Measurements from ENCODE around the gene PAN2.

The PAN2 gene

DNA sequence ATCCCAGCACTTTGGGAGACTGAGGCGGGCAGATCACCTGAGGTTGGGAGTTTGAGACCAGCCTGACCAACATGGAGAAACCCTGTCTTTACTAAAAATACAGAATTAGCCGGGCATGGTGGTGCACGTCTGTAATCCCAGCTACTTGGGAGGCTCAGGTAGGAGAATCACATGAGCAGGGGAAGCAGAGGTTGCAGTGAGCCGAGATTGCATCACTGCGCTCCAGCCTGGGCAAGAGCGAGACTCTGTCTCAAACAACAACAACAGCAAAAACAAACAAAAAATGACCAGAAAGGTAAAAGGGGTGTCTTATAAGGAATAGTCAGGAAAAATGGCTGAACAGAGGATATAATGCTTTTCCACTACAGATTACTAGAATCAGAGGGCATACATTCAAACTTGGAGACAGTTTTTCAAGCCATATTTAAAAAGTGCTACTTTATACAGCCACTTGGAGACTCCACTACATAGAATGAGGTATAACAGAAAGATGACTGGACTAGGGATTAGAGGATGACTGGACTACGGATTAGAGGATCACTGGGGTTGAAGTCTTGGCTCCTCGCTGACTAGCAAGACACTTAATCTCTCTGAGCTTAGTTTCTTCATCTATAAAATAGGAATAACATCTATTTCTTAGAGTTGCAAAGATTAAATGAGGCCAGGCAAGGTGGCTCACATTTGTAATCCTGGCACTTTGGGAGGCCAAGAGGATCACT lies 28.8 kb downstream of the PAN2 start:
- peaks cover 11% of the 10 kb centered on the region; the same call in 1 of the 2 replicates for H3K36me3 ChIP-seq (ENCODE audit: control insufficient read depth, insufficient read depth, low read length)
- no CpG with 5 or more reads among the region's 8 CpGs for WGBS (ENCODE audit: insufficient coverage, insufficient read length)
- H3K4me1 ChIP-seq (ENCODE audit: control insufficient read depth, insufficient read depth, low read length), result 0 out of 2 replicates have a peak, but pooled peaks cover 2% of the 10 kb centered on the region
- no peaks in the 10 kb centered on the region for H3K9me3 ChIP-seq (ENCODE audit: control insufficient read depth, insufficient read depth, low read length)
- H3K27ac ChIP-seq (ENCODE audit: low read length), result no peak overlapping the region
- DNase-seq (ENCODE audit: low read depth, low spot score), result no peak
- no peak overlapping the region for H3K4me3 ChIP-seq (ENCODE audit: low read length)
- H3K27me3 ChIP-seq (ENCODE audit: control insufficient read depth, insufficient read depth, low read length), result no peaks in the 10 kb centered on the region

DNA sequence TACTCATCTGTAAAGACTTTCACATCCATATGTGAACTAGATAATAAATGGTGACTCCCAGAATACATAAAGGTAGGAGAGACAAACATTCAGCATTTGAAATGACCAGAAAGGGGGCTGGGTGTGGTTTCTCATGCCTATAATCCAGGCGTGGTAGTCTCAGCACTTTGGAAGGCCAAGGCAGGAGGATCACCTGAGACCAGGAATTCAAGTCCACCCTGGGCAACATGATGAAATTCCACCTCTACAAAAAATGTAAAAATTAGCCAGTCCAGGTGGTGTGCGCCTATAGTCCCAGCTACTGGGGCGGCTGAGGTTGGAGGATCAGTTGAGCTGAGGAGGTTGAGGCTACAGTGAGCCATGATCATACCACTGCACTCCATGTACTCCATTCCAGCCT lies 29.5 kb downstream of the PAN2 start:
- Histone ChIP-seq H3K9me3 (ENCODE audit: control insufficient read depth, insufficient read depth, low read length) (no peaks in the 10 kb centered on the region), H3K4me1 (ENCODE audit: control insufficient read depth, insufficient read depth, low read length) (0 out of 2 replicates have a peak, but pooled peaks cover 2% of the 10 kb centered on the region), H3K4me3 (ENCODE audit: low read length) (no peak overlapping the region), H3K27me3 (ENCODE audit: control insufficient read depth, insufficient read depth, low read length) (no peaks in the 10 kb centered on the region), H3K36me3 (ENCODE audit: control insufficient read depth, insufficient read depth, low read length) (peaks cover 8% of the 10 kb centered on the region; the same call in 1 of the 2 replicates), H3K27ac (ENCODE audit: low read length) (no peak overlapping the region)
- no CpG with 5 or more reads among the region's 3 CpGs for WGBS (ENCODE audit: insufficient coverage, insufficient read length)
- DNase-seq (ENCODE audit: low read depth, low spot score), result no peak

DNA sequence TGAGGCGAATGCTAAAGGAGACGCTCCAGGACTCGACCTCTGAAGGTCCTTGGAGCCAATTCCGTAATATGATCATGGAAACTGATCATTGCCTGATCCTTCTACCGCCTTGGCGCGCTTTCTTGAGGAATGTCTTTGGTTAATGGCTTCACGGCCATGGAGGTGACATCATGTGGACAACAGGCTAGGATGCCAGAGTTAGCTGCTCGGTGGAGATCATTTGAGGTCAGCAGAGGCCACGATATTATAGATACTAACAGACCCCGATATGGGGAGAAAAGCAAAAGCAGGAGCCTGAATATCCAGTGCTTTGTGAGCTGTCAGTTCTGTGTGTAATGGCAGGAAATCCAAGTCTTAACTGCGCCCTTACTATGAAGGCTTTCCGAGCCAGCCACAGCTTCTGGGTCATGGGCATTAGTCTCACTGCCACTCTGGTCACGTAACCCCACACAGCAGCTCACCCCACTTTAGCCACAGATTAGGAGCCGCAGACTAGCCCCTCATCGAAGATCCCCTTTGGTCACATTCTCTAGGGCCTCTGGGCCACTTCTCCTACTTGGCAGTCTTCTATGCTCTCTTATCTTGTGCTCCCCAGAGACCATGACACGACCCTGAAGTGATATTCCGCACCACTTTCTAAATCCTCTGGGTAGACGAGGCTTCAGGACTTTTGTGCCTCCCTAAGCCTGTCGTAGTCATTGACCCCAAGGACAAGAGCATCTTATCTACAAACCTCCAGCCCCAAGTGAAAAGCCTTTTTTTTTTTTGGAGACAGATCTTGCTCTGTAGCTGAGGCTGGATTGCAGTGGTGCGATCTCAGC lies 32.9 kb downstream of the PAN2 start:
- DNase-seq (ENCODE audit: low read depth, low spot score), result no peak
- Histone ChIP-seq H3K27me3 (ENCODE audit: control insufficient read depth, insufficient read depth, low read length) (no peaks in the 10 kb centered on the region), H3K36me3 (ENCODE audit: control insufficient read depth, insufficient read depth, low read length) (0 out of 2 replicates have a peak, but pooled peaks cover 5% of the 10 kb centered on the region), H3K27ac (ENCODE audit: low read length) (no peak overlapping the region), H3K4me3 (ENCODE audit: low read length) (peak overlapping the region; percentile 18; the same call in 1 of the 2 replicates), H3K4me1 (ENCODE audit: control insufficient read depth, insufficient read depth, low read length) (0 out of 2 replicates have a peak, but pooled peaks cover 2% of the 10 kb centered on the region), H3K9me3 (ENCODE audit: control insufficient read depth, insufficient read depth, low read length) (no peaks in the 10 kb centered on the region)
- WGBS (ENCODE audit: insufficient coverage, insufficient read length), result no CpG with 5 or more reads among the region's 21 CpGs

DNA sequence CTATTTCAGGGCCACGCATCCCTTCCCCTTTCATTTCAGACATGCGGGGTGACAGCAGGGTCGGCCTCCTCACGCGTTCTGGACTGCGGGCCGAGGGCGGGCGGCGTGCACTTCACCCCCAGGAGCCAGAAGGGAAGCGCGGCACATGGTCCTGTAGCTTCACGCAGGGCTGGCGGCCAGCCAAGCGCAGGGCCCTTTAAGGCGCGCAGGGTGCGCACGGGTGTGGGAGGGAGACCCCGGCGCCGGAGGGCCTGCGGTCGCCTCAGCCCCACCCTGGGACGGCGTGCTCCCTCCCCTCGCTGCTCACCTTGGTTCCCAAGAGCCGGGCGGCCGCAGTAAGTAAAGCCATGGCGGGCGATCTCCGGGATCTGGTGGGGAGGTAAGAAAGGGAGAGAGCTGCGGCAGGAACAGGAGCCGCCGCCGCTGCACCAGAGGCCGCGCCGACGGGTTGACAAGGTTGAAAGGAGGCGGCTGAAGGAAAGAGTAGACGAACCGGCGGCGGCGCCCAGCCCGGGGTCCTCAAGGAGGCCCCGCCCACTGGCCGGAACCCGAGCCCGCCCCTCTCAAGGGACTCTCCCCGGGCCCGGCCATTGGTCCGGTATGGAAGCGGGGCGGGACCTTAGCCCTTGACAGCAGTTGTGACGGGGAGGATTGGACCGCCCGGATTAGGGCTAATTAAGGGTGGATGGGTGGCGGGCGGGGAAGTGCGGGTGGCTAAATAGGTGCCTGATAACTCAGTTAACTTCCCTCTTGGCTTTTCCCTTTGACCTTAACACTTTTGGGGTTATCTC lies 33.8 kb downstream of the PAN2 start, which contains the start of gene CS:
Gene CS (minus strand): TSS at position 478 of the 791 bp plus-strand sequence. CDS start 129 bp downstream, at position 349.
- peak; percentile 93 for DNase-seq (ENCODE audit: low read depth, low spot score)
- Histone ChIP-seq H3K4me1 (ENCODE audit: control insufficient read depth, insufficient read depth, low read length) (0 out of 2 replicates have a peak, but pooled peaks cover 2% of the 10 kb centered on the region), H3K4me3 (ENCODE audit: low read length) (peak within 1 kb of the TSS; percentile 79), H3K27me3 (ENCODE audit: control insufficient read depth, insufficient read depth, low read length) (no peaks in the 10 kb centered on the region), H3K36me3 (ENCODE audit: control insufficient read depth, insufficient read depth, low read length) (0 out of 2 replicates have a peak, but pooled peaks cover 3% of the 10 kb centered on the region), H3K9me3 (ENCODE audit: control insufficient read depth, insufficient read depth, low read length) (no peaks in the 10 kb centered on the region), H3K27ac (ENCODE audit: low read length) (no peak within 1 kb of the TSS)
- WGBS (ENCODE audit: insufficient coverage, insufficient read length), result no CpG with 5 or more reads among the region's 63 CpGs

DNA sequence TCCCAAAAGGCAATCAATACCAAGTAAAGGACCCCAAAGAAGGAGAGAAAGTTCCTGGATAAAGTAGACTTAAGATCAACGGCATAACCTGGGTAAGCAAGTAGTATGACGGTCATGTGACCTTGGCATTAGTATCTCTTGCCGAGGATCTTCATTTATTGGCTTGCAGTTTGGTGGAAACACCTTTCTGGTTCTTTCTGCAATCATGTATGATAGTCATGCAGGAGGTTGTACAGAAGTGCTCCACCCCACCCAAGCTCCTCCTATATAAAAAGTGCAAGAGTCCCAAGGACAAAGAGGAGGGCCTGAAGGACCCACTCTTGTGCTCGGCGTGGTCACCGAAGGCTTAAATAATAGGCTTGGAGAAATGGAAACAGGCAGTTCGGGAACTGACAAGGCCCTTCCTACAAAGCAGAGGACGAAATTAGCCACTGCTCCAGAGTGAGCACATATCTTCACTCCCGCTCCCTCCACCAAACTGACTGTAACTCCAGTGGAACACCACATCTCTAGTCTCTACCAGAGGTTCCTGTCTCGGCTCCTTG lies 34.4 kb downstream of the PAN2 start:
- no peaks in the 10 kb centered on the region for H3K27me3 ChIP-seq (ENCODE audit: control insufficient read depth, insufficient read depth, low read length)
- no peaks in the 10 kb centered on the region for H3K9me3 ChIP-seq (ENCODE audit: control insufficient read depth, insufficient read depth, low read length)
- H3K27ac ChIP-seq (ENCODE audit: low read length), result no peak overlapping the region
- H3K36me3 ChIP-seq (ENCODE audit: control insufficient read depth, insufficient read depth, low read length), result 0 out of 2 replicates have a peak, but pooled peaks cover 3% of the 10 kb centered on the region
- no peak for DNase-seq (ENCODE audit: low read depth, low spot score)
- 0 out of 2 replicates have a peak, but pooled peaks cover 2% of the 10 kb centered on the region for H3K4me1 ChIP-seq (ENCODE audit: control insufficient read depth, insufficient read depth, low read length)
- peak overlapping the region; percentile 79 for H3K4me3 ChIP-seq (ENCODE audit: low read length)
- no CpG with 5 or more reads among the region's 10 CpGs for WGBS (ENCODE audit: insufficient coverage, insufficient read length)

DNA sequence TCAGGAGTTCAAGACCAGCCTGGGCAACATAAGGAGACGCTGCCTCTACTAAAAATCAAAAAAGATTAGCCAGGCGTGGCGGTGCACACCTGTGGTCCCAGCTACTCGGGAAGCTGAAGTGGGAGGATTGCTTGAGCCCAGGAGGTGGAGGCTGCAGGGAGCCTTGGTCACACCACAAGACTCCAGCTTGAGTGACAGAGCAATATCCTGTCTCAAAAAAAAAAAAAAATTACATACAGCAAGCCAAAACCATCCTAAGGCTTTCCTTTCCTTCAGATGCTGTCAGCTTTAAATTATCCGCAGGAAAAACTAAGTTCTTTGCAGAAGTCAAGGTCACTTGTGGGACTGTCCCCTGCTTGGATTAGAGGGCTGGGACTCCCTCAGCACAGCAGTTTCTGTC lies 35.0 kb downstream of the PAN2 start:
- Histone ChIP-seq H3K9me3 (ENCODE audit: control insufficient read depth, insufficient read depth, low read length) (no peaks in the 10 kb centered on the region), H3K4me3 (ENCODE audit: low read length) (no peak overlapping the region; the same call in 1 of the 2 replicates), H3K27me3 (ENCODE audit: control insufficient read depth, insufficient read depth, low read length) (no peaks in the 10 kb centered on the region), H3K36me3 (ENCODE audit: control insufficient read depth, insufficient read depth, low read length) (0 out of 2 replicates have a peak, but pooled peaks cover 3% of the 10 kb centered on the region), H3K27ac (ENCODE audit: low read length) (no peak overlapping the region), H3K4me1 (ENCODE audit: control insufficient read depth, insufficient read depth, low read length) (0 out of 2 replicates have a peak, but pooled peaks cover 2% of the 10 kb centered on the region)
- no CpG with 5 or more reads among the region's 5 CpGs for WGBS (ENCODE audit: insufficient coverage, insufficient read length)
- DNase-seq (ENCODE audit: low read depth, low spot score), result no peak

DNA sequence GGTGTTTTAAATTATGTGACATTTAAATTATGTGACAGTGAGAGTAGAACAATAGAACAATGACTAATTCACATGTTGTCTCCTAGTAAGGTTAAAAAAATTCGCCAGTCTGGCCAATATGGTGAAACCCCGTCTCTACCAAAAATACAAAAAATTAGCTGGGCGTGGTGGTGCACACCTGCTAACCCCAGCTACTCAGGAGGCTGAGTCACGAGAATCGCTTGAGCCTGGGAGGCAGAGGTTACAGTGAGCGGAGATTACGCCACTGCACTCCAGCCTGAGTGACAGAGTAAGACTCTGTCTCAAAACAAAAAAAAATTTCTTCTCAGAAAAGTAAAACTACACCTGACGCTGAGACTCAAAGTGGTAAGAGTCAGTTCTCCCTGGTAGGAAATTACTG lies 36.4 kb downstream of the PAN2 start:
- no CpG with 5 or more reads among the region's 8 CpGs for WGBS (ENCODE audit: insufficient coverage, insufficient read length)
- Histone ChIP-seq H3K4me3 (ENCODE audit: low read length) (no peak overlapping the region), H3K27me3 (ENCODE audit: control insufficient read depth, insufficient read depth, low read length) (no peaks in the 10 kb centered on the region), H3K9me3 (ENCODE audit: control insufficient read depth, insufficient read depth, low read length) (no peaks in the 10 kb centered on the region), H3K36me3 (ENCODE audit: control insufficient read depth, insufficient read depth, low read length) (peaks cover 3% of the 10 kb centered on the region; the same call in 1 of the 2 replicates), H3K27ac (ENCODE audit: low read length) (no peak overlapping the region), H3K4me1 (ENCODE audit: control insufficient read depth, insufficient read depth, low read length) (0 out of 2 replicates have a peak, but pooled peaks cover 2% of the 10 kb centered on the region)
- DNase-seq (ENCODE audit: low read depth, low spot score), result no peak

DNA sequence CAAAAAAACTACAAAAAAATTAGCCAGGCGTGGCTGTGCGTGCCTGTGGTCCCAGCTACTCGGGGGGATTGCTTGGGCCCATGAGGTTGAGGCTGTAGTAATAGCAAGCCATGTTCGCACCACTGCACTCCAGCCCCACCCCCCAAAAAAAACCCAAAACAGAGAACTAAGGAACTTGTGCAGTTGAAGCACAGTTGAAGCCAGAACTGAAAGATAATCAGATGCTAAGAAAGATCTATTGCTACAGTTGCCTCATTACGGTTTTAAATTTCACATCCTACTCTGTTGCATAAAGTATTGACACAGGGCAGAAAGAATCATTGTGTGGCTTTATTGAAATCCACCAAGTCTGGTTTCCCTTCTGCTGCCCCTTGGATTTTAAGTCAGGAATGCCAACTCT lies 37.5 kb downstream of the PAN2 start:
- no peaks in the 10 kb centered on the region; the same call in 1 of the 2 replicates for H3K36me3 ChIP-seq (ENCODE audit: control insufficient read depth, insufficient read depth, low read length)
- 0 out of 2 replicates have a peak, but pooled peaks cover 2% of the 10 kb centered on the region for H3K4me1 ChIP-seq (ENCODE audit: control insufficient read depth, insufficient read depth, low read length)
- WGBS (ENCODE audit: insufficient coverage, insufficient read length), result no CpG with 5 or more reads among the region's 5 CpGs
- no peak for DNase-seq (ENCODE audit: low read depth, low spot score)
- no peak overlapping the region for H3K27ac ChIP-seq (ENCODE audit: low read length)
- no peak overlapping the region for H3K4me3 ChIP-seq (ENCODE audit: low read length)
- no peaks in the 10 kb centered on the region for H3K9me3 ChIP-seq (ENCODE audit: control insufficient read depth, insufficient read depth, low read length)
- no peaks in the 10 kb centered on the region for H3K27me3 ChIP-seq (ENCODE audit: control insufficient read depth, insufficient read depth, low read length)

DNA sequence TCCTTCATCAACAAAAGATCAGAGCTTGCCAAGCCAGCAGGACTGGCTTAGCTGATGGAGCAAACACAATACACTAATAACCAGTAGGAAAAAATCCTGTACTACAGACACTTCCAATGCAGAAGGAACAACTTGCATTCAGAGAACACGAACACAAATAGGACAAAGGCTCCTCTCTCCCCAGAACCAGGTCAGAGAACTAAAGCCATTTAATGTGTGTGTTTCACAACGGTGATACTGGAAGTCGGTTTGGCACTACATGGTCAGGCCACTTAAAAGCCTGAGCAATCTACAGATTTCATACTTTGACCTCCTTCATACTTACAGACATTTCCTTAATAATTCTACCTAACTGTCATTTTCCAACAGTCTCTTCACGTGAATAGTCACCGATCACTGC lies 40.0 kb downstream of the PAN2 start:
- H3K27me3 ChIP-seq (ENCODE audit: control insufficient read depth, insufficient read depth, low read length), result no peaks in the 10 kb centered on the region
- no CpG with 5 or more reads among the region's 5 CpGs for WGBS (ENCODE audit: insufficient coverage, insufficient read length)
- no peak overlapping the region for H3K4me3 ChIP-seq (ENCODE audit: low read length)
- no peak for DNase-seq (ENCODE audit: low read depth, low spot score)
- no peaks in the 10 kb centered on the region; the same call in 1 of the 2 replicates for H3K36me3 ChIP-seq (ENCODE audit: control insufficient read depth, insufficient read depth, low read length)
- H3K27ac ChIP-seq (ENCODE audit: low read length), result no peak overlapping the region
- no peaks in the 10 kb centered on the region for H3K9me3 ChIP-seq (ENCODE audit: control insufficient read depth, insufficient read depth, low read length)
- no peaks in the 10 kb centered on the region for H3K4me1 ChIP-seq (ENCODE audit: control insufficient read depth, insufficient read depth, low read length)

Measured in iPS DF 6.9 (cell line).